Breast epithelium (tissue), 4 donors: ENCODE measurements around the gene TBC1D20. TPM values are rescaled to one million over a fixed set of nuclear protein-coding genes. Genes with fewer than 3 reads are reported as not detected.

Experiments used
- DNase-seq, 2 donors: peaks; one replicate each; pipeline ENCODE4 v3.0.0-alpha.2; 2019; ENCODE audit warnings: low spot score in 2 of 2
- H3K27ac ChIP-seq, 2 donors: fragments of 200-600 bp; sonication (generic) in 1 of 2; one replicate each; pipeline ENCODE4 v1.5.1; 2016 to 2019; ENCODE audit warnings: mild to moderate bottlenecking in 1 of 2
- H3K27me3 ChIP-seq, 2 donors: fragments of 200-600 bp; sonication (generic) in 1 of 2; one replicate each; pipeline versions ENCODE4 v1.5.1 to v1.6.0; 2017 to 2019; ENCODE audit warnings: control low read depth in 1 of 2, mild to moderate bottlenecking in 1 of 2
- H3K36me3 ChIP-seq: fragments of 200-600 bp; one replicate; pipeline ENCODE4 v1.5.1; 2019
- H3K4me1 ChIP-seq, 2 donors: fragments of 200-600 bp; sonication (generic); one replicate each; pipeline ENCODE4 v1.5.1; 2016 to 2019; ENCODE audit warnings: control low read depth in 1 of 2
- H3K4me3 ChIP-seq, 3 donors: fragments of 200-600 bp; sonication (generic); 1 replicate in 2 of 3; 2 replicates in 1 of 3; pipeline ENCODE4 v1.5.1; 2016 to 2019; ENCODE audit warnings: mild to moderate bottlenecking in 3 of 3, moderate library complexity in 2 of 3
- H3K9me3 ChIP-seq, 2 donors: fragments of 200-600 bp; sonication (generic) in 1 of 2; one replicate each; pipeline ENCODE4 v1.5.1; 2016 to 2019; ENCODE audit warnings: control low read depth in 1 of 2
- POLR2A ChIP-seq: fragments of 450-650 bp; IDR thresholded peaks from one replicate; pipeline ENCODE4 v1.6.1; 2016; ENCODE audit warnings: antibody characterized with exemption, mild to moderate bottlenecking, moderate library complexity
- POLR2AphosphoS5 ChIP-seq, 3 donors: sonication (generic); formaldehyde crosslinking; IDR thresholded peaks; one replicate each; pipeline ENCODE4 v1.6.1; 2017; ENCODE audit warnings: antibody characterized with exemption in 3 of 3
- intact Hi-C: fragments of 100-400 bp; cut with DNase I; formaldehyde crosslinking; loops from one replicate; pipeline ENCODE4 v1.15.1; 2023; ENCODE audit warnings: low total_unique reads
- total RNA-seq, 3 donors: library from RNA; depleted of rRNA; stranded (reverse); fragments of >200 nt; gene quantifications; one replicate each; pipeline ENCODE4 v1.1.0, GENCODE V29; 2016
- TF ChIP-seq, protein P1 (sequence below), 3 donors: fragments of 450-650 bp; IDR thresholded peaks; one replicate each; pipeline ENCODE4 v1.5.1; 2016 to 2017; ENCODE audit warnings: antibody characterized with exemption in 3 of 3, mild to moderate bottlenecking in 3 of 3, moderate library complexity in 3 of 3

TBC1D20 gene
- total RNA-seq, 3 donors from 2014 or later, result 37.7 to 56.6 (median 42.3) TPM

DNA sequence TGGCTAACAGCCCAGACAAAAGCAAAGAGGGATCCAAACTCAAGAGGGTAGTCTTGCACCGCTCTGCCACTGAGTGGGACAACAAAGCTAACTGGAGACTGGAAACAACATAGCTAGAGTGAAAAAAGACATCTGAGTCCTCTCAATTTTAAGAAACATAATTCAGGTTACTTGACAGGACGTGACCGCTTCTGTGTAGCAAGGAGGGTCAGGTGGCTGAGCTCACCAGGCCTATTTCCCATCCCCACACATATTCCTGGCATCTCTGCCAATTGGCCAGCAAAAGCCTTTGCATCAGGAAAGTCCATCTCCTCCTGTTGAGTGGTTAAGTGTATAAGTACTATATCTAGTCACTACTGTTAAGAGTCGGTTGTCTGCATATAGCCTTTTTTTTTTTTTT, 25.3 kb upstream of the TBC1D20 start:
- intact Hi-C loops, result no loop called here
- no peak for DNase-seq
- Histone ChIP-seq H3K36me3 (peaks cover 5% of the 10 kb centered on the region), H3K27ac (no peak overlapping the region), H3K4me3 (no peak overlapping the region), H3K4me1 (no peaks in the 10 kb centered on the region), H3K27me3 (no peaks in the 10 kb centered on the region), H3K9me3 (no peaks in the 10 kb centered on the region)
- TF ChIP-seq, protein P1, sequence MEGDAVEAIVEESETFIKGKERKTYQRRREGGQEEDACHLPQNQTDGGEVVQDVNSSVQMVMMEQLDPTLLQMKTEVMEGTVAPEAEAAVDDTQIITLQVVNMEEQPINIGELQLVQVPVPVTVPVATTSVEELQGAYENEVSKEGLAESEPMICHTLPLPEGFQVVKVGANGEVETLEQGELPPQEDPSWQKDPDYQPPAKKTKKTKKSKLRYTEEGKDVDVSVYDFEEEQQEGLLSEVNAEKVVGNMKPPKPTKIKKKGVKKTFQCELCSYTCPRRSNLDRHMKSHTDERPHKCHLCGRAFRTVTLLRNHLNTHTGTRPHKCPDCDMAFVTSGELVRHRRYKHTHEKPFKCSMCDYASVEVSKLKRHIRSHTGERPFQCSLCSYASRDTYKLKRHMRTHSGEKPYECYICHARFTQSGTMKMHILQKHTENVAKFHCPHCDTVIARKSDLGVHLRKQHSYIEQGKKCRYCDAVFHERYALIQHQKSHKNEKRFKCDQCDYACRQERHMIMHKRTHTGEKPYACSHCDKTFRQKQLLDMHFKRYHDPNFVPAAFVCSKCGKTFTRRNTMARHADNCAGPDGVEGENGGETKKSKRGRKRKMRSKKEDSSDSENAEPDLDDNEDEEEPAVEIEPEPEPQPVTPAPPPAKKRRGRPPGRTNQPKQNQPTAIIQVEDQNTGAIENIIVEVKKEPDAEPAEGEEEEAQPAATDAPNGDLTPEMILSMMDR (IDR thresholded peaks at IDR 0.05), result no peak
- no peak for TF ChIP-seq POLR2AphosphoS5 (IDR thresholded peaks at IDR 0.05)
- TF ChIP-seq POLR2A, result no peak

DNA sequence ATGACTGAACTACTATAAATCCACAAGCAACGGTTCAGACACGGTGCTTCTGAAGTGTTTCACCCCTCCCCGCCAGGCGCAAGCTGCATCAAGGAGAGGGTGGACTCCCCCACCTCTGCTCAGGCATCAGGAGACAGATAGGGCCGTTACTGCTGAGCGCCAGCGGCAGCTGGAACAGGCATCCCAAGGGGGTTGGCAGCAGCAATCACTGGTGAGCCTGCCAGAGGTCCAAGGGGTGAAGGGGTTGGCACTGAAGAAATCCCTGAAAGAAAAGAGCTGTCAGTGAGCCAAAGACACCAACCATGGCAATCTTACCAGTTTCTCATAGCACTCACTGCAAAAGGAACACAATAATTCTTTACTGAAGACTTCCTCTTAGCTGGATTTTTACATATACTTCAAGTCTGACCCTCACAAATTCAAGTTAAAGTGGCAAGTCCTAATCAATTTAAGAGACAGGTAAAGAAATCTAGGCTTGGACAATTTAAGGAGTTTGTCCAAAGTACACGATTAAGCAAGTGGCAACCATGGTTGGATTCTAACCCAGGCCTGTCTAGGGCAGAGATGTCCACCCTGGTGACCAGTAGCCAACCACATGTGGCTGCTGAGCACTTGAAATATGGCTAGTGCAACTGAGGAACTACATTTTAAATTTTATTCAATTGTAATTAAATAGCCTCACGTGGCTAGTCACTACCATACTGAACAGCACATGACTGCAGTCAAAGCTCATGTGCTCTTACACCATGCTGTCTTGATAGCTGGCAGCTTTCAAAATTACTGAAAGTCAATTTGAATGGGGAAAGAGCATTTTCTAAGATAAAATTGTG, 21.7 kb upstream of the TBC1D20 start:
- intact Hi-C loops, result no loop called here
- no peak for TF ChIP-seq POLR2A
- no peak for TF ChIP-seq POLR2AphosphoS5 (IDR thresholded peaks at IDR 0.05)
- TF ChIP-seq, protein P1 (IDR thresholded peaks at IDR 0.05), result no peak
- no peaks in the 10 kb centered on the region for H3K4me1 ChIP-seq
- DNase-seq, result no peak
- no peak overlapping the region for H3K27ac ChIP-seq
- no peak overlapping the region for H3K4me3 ChIP-seq
- H3K9me3 ChIP-seq, result no peaks in the 10 kb centered on the region
- peaks cover 5% of the 10 kb centered on the region for H3K36me3 ChIP-seq
- no peaks in the 10 kb centered on the region for H3K27me3 ChIP-seq

DNA sequence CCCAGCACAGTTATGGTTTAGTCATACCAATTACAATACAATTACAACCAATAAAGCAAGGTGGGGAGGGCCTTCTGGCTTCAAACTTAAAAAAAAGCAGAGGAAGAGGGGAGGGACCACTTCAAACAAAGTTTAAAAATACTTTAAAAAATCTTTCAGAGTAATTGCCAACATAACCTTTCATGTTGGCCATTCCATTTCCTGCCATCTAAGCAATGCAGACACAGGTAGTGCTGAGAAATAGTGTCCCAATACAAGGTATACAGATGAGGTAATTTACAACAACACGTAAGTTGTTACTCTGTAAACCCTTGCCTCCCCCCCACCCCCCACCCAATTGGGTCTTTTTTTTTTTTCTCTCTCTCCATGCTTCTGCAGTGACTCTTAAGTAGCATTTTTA, 18.8 kb upstream of the TBC1D20 start:
- H3K4me3 ChIP-seq, result no peak overlapping the region
- intact Hi-C loops, result no loop called here
- H3K4me1 ChIP-seq, result no peaks in the 10 kb centered on the region
- TF ChIP-seq POLR2A (no peak), POLR2AphosphoS5 (IDR thresholded peaks at IDR 0.05) (no peak)
- TF ChIP-seq, protein P1 (IDR thresholded peaks at IDR 0.05), result no peak
- no peaks in the 10 kb centered on the region for H3K36me3 ChIP-seq
- H3K27ac ChIP-seq, result no peak overlapping the region
- DNase-seq, result no peak
- H3K9me3 ChIP-seq, result no peaks in the 10 kb centered on the region
- H3K27me3 ChIP-seq, result no peaks in the 10 kb centered on the region

DNA sequence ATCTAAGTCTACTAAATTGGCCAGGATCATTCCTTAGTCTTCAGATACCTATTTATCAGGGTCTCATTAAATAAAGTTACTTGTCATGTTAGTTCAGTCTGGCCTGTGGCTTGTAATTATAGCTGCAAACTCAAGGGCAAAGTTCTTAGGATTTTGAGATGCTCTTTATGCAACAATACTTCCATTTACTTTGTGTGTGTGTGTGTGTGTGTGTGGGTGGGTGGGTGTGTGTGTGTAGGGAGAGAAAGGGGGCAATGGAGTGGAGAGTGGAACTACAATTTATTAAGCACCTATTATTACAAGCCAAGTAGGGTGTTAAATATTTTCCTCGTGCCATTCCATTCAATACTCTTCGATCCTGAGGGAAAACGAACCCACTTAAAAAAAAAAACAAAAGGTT, 17.7 kb upstream of the TBC1D20 start:
- no peak for TF ChIP-seq POLR2A
- no peak for TF ChIP-seq POLR2AphosphoS5 (IDR thresholded peaks at IDR 0.05)
- TF ChIP-seq, protein P1 (IDR thresholded peaks at IDR 0.05), result no peak
- Histone ChIP-seq H3K9me3 (no peaks in the 10 kb centered on the region), H3K36me3 (no peaks in the 10 kb centered on the region), H3K4me3 (no peak overlapping the region), H3K27me3 (no peaks in the 10 kb centered on the region), H3K27ac (no peak overlapping the region), H3K4me1 (no peaks in the 10 kb centered on the region)
- intact Hi-C loops, result no loop called here
- no peak for DNase-seq

DNA sequence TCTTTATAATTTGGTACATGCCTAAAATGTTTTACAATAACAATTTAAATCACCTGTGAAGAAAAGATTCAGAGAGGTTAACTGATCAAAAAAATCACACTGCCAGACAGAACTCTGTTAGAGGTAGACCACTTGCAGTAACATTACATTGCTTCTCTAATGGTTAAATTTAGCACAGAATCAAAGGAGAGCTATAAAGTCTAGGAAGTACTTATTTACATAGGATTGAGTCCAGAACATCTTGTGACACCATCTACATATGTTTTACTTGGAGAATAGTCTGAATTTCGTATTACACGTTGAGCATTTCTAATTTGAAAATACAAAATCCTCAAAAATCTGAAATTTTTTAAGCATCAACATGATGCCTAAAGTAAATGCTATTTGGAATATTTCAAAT, 17.2 kb upstream of the TBC1D20 start:
- DNase-seq, result no peak
- Histone ChIP-seq H3K27me3 (no peaks in the 10 kb centered on the region), H3K36me3 (no peaks in the 10 kb centered on the region), H3K27ac (no peak overlapping the region), H3K4me3 (no peak overlapping the region), H3K4me1 (no peaks in the 10 kb centered on the region), H3K9me3 (no peaks in the 10 kb centered on the region)
- no peak for TF ChIP-seq POLR2A
- TF ChIP-seq POLR2AphosphoS5 (IDR thresholded peaks at IDR 0.05), result no peak
- TF ChIP-seq, protein P1 (IDR thresholded peaks at IDR 0.05), result no peak
- intact Hi-C loops, result no loop called here
